Left ventricle myocardium inferior (tissue), 1 donor: Measurements from ENCODE around the gene ZNF821. TPM values are rescaled to one million over a fixed set of nuclear protein-coding genes. Genes with fewer than 3 reads are reported as not detected.

Experiments used
- DNase-seq: peaks from one replicate; pipeline ENCODE4 v3.0.0-alpha.2; 2020
- H3K27ac ChIP-seq: fragments of 200-600 bp; replicated peaks from 2 replicates; pipeline ENCODE4 v1.8.0; 2021
- H3K27me3 ChIP-seq: fragments of 200-600 bp; 2 replicates; pipeline ENCODE4 v1.8.0; 2021; ENCODE audit warnings: low read depth
- H3K36me3 ChIP-seq: fragments of 200-600 bp; 2 replicates; pipeline ENCODE4 v1.8.0; 2021
- H3K4me1 ChIP-seq: fragments of 200-600 bp; 2 replicates; pipeline ENCODE4 v1.8.0; 2021
- H3K4me3 ChIP-seq: fragments of 200-600 bp; 2 replicates; pipeline ENCODE4 v1.8.0; 2021; ENCODE audit warnings: mild to moderate bottlenecking, moderate library complexity
- H3K9me3 ChIP-seq: fragments of 200-600 bp; replicated peaks from 2 replicates; pipeline ENCODE4 v1.8.0; 2021
- CTCF ChIP-seq: fragments of 200-600 bp; IDR thresholded peaks from 2 replicates; pipeline ENCODE4 v1.8.0; 2021; ENCODE audit warnings: antibody characterized with exemption, mild to moderate bottlenecking, borderline replicate concordance
- intact Hi-C: fragments of 100-400 bp; cut with micrococcal nuclease; formaldehyde crosslinking; loops from one replicate; pipeline ENCODE4 v1.11.0; 2022
- total RNA-seq: library from RNA; stranded (reverse); fragmentation: NEBNext Ultra II Directional; extraction: Animal tissue kit (Norgen Biotek cat#: 25700); gene quantifications from one replicate; pipeline ENCODE4 v1.2.1, GENCODE V29; 2021
- donor health status: DM: no; HTN: yes; CAD: no; lungs with severe emphysema.

Gene ZNF821
- total RNA-seq, 1 donor from 2014 or later: 3.0 TPM

GRCh38 chr16:71903608-71904007 is 19.6 kb upstream of the ZNF821 start:
- intact Hi-C loops: no loop called here
- DNase-seq: no peak
- H3K27me3 ChIP-seq: no peaks in the 10 kb centered on the region

GRCh38 chr16:71902656-71903365 is 18.8 kb upstream of the ZNF821 start:
- DNase-seq: no peak
- TF ChIP-seq CTCF: no peak
- Histone ChIP-seq H3K4me3 (no peak overlapping the region), H3K36me3 (no peaks in the 10 kb centered on the region), H3K27ac (peak overlapping the region; percentile 38), H3K9me3 (peaks cover 9% of the 10 kb centered on the region), H3K27me3 (no peaks in the 10 kb centered on the region), H3K4me1 (peaks cover 92% of the 10 kb centered on the region)
- intact Hi-C loops: no loop called here

More at GRCh38 chr16:71903608-71904007, 19.6 kb upstream of the ZNF821 start:
- Histone ChIP-seq H3K36me3 (no peaks in the 10 kb centered on the region), H3K4me1 (peaks cover 92% of the 10 kb centered on the region), H3K9me3 (peaks cover 9% of the 10 kb centered on the region), H3K27ac (peak overlapping the region; percentile 38), H3K4me3 (no peak overlapping the region)
- TF ChIP-seq CTCF: no peak

GRCh38 chr16:71899171-71899570 is 15.2 kb upstream of the ZNF821 start:
- no peaks in the 10 kb centered on the region for H3K27me3 ChIP-seq
- peak overlapping the region; percentile 37 for H3K4me3 ChIP-seq
- H3K27ac ChIP-seq: peak overlapping the region; percentile 34
- no peak for DNase-seq
- no peaks in the 10 kb centered on the region for H3K9me3 ChIP-seq
- intact Hi-C loops: no loop called here
- H3K36me3 ChIP-seq: no peaks in the 10 kb centered on the region
- peaks cover 93% of the 10 kb centered on the region for H3K4me1 ChIP-seq
- TF ChIP-seq CTCF: no peak

- TF ChIP-seq CTCF: no peak
- DNase-seq: no peak
- no peaks in the 10 kb centered on the region for H3K9me3 ChIP-seq
- peaks cover 80% of the 10 kb centered on the region for H3K4me1 ChIP-seq
- no peaks in the 10 kb centered on the region for H3K27me3 ChIP-seq
- H3K27ac ChIP-seq: peak overlapping the region; percentile 97
- intact Hi-C loops: no loop called here
- H3K4me3 ChIP-seq: peak overlapping the region; percentile 81
- no peaks in the 10 kb centered on the region for H3K36me3 ChIP-seq
Observed at GRCh38 chr16:71896764-71897368, 12.9 kb upstream of the ZNF821 start.

GRCh38 chr16:71895679-71896365 is 11.8 kb upstream of the ZNF821 start:
- no peaks in the 10 kb centered on the region for H3K27me3 ChIP-seq
- TF ChIP-seq CTCF: no peak
- peak; percentile 29 for DNase-seq
- peak overlapping the region; percentile 97 for H3K27ac ChIP-seq
- H3K9me3 ChIP-seq: no peaks in the 10 kb centered on the region
- intact Hi-C loops: no loop called here
- H3K4me1 ChIP-seq: peaks cover 70% of the 10 kb centered on the region
- no peaks in the 10 kb centered on the region for H3K36me3 ChIP-seq
- H3K4me3 ChIP-seq: peak overlapping the region; percentile 81
